Esophagus muscularis mucosa (tissue), 4 donors: ENCODE measurements around the gene HOXA7. TPM values are rescaled to one million over a fixed set of nuclear protein-coding genes. Genes with fewer than 3 reads are reported as not detected.
A peak's percentile ranks its signal among the peaks of the same experiment; 100 is the strongest.

ENCODE experiments used
- DNase-seq: peaks from one replicate; pipeline ENCODE4 v3.0.0-alpha.2; 2017; ENCODE audit errors: extremely low spot score
- H3K27ac ChIP-seq, 4 donors: fragments of 200-600 bp; sonication (generic); replicated peaks in 1 of 4; 1 replicate in 3 of 4; 2 replicates in 1 of 4; pipeline ENCODE4 v1.5.1; 2016 to 2019; ENCODE audit warnings: mild to moderate bottlenecking in 1 of 4
- H3K27me3 ChIP-seq, 4 donors: fragments of 200-600 bp; sonication (generic); one replicate each; pipeline versions ENCODE4 v1.5.1 to v1.6.0; 2016 to 2019
- H3K36me3 ChIP-seq, 4 donors: fragments of 200-600 bp; sonication (generic); one replicate each; pipeline ENCODE4 v1.5.1; 2016 to 2019
- H3K4me1 ChIP-seq, 4 donors: fragments of 200-600 bp; sonication (generic); one replicate each; pipeline ENCODE4 v1.5.1; 2016 to 2019
- H3K4me3 ChIP-seq, 4 donors: fragments of 200-600 bp; sonication (generic); 1 replicate in 2 of 4; 2 replicates in 2 of 4; pipeline ENCODE4 v1.5.1; 2016 to 2019; ENCODE audit warnings: mild to moderate bottlenecking in 4 of 4, moderate library complexity in 1 of 4
- H3K9me3 ChIP-seq, 4 donors: fragments of 200-600 bp; sonication (generic); 1 replicate in 3 of 4; 2 replicates in 1 of 4; pipeline ENCODE4 v1.5.1; 2016 to 2019
- CTCF ChIP-seq, 3 experiments: fragments of 200-600 bp in 2 of 3; fragments of 450-650 bp in 1 of 3; sonication (generic) in 2 of 3; IDR thresholded peaks; one replicate each; pipeline ENCODE4 v1.5.1; 2017 to 2019; ENCODE audit warnings: antibody characterized with exemption in 3 of 3, mild to moderate bottlenecking in 2 of 3, moderate library complexity in 1 of 3
- EP300 ChIP-seq: sonication (generic); formaldehyde crosslinking; IDR thresholded peaks from one replicate; pipeline ENCODE4 v1.6.1; 2017; ENCODE audit warnings: antibody characterized with exemption
- POLR2A ChIP-seq: fragments of 450-650 bp; IDR thresholded peaks from one replicate; pipeline ENCODE4 v1.6.1; 2017; ENCODE audit warnings: antibody characterized with exemption, moderate library complexity, mild to moderate bottlenecking, low read depth
- POLR2AphosphoS5 ChIP-seq, 2 donors: sonication (generic); formaldehyde crosslinking; IDR thresholded peaks; one replicate each; pipeline ENCODE4 v1.6.1; 2017; ENCODE audit warnings: antibody characterized with exemption in 2 of 2
- WGBS: methylation state at CpG from one replicate; pipeline ENCODE4 v1.1.5; 2018; 5-methylcytosine and 5-hydroxymethylcytosine counted together
- intact Hi-C: fragments of 100-400 bp; cut with DNase I; formaldehyde crosslinking; loops from one replicate; pipeline ENCODE4 v1.15.1; 2023
- total RNA-seq, 4 donors: library from RNA; depleted of rRNA; stranded (reverse); fragments of >200 nt; gene quantifications; one replicate each; pipeline versions ENCODE4 v1.1.0 to v1.2.1, GENCODE V29; 2016

HOXA7 gene
- total RNA-seq, 4 donors from 2014 or later = 0.33 to 1.7 (median 0.49) TPM

GRCh38 chr7:27203365-27203953 is 47.0 kb upstream of the HOXA7 start:
- peaks cover 19 to 100% (median 73%) of the 10 kb centered on the region in 4 donors for H3K27me3 ChIP-seq
- H3K36me3 ChIP-seq = no peaks in the 10 kb centered on the region
- DNase-seq = no peak
- H3K4me1 ChIP-seq = peaks cover 25 to 58% (median 49%) of the 10 kb centered on the region in 4 donors
- TF ChIP-seq EP300 (no peak), CTCF (IDR thresholded peaks at IDR 0.05) (no peak), POLR2A (no peak), POLR2AphosphoS5 (IDR thresholded peaks at IDR 0.05) (no peak)
- H3K4me3 ChIP-seq = no peak overlapping the region
- 21% methylated on average over 10 of the region's 10 CpGs for WGBS
- H3K27ac ChIP-seq = no peak overlapping the region
- no peaks in the 10 kb centered on the region for H3K9me3 ChIP-seq
- intact Hi-C loops = loop anchor here (10.0 kb wide), 1 partner anchor 581 kb away; no protein-coding TSS in a partner anchor

- peaks cover 20 to 100% (median 77%) of the 10 kb centered on the region in 4 donors for H3K27me3 ChIP-seq
- no peaks in the 10 kb centered on the region for H3K36me3 ChIP-seq
- H3K9me3 ChIP-seq = no peaks in the 10 kb centered on the region
- H3K4me1 ChIP-seq = peaks cover 25 to 62% (median 52%) of the 10 kb centered on the region in 4 donors
- H3K27ac ChIP-seq = no peak overlapping the region
- no peak overlapping the region for H3K4me3 ChIP-seq
- intact Hi-C loops = loop anchor here (10.0 kb wide), 1 partner anchor 582 kb away; no protein-coding TSS in a partner anchor
- 17% methylated on average over 3 of the region's 3 CpGs for WGBS
- DNase-seq = no peak
- TF ChIP-seq EP300 (no peak), CTCF (IDR thresholded peaks at IDR 0.05) (no peak), POLR2A (no peak), POLR2AphosphoS5 (IDR thresholded peaks at IDR 0.05) (no peak)
Measured at GRCh38 chr7:27202862-27203134, 46.3 kb upstream of the HOXA7 start.

GRCh38 chr7:27202018-27202861 is 45.8 kb upstream of the HOXA7 start:
- Histone ChIP-seq H3K36me3 (no peaks in the 10 kb centered on the region), H3K9me3 (no peaks in the 10 kb centered on the region), H3K27me3 (peaks cover 20 to 100% (median 82%) of the 10 kb centered on the region in 4 donors), H3K27ac (no peak overlapping the region), H3K4me3 (no peak overlapping the region), H3K4me1 (peaks cover 25 to 62% (median 52%) of the 10 kb centered on the region in 4 donors)
- intact Hi-C loops = loop anchor here (10.0 kb wide), 1 partner anchor 583 kb away; no protein-coding TSS in a partner anchor
- no peak for TF ChIP-seq POLR2A
- no peak for TF ChIP-seq EP300
- TF ChIP-seq POLR2AphosphoS5 (IDR thresholded peaks at IDR 0.05) = no peak
- TF ChIP-seq CTCF (IDR thresholded peaks at IDR 0.05) = no peak
- WGBS = 19% methylated on average over 29 of the region's 30 CpGs
- DNase-seq = no peak

GRCh38 chr7:27201580-27202017 is 45.1 kb upstream of the HOXA7 start:
- H3K27ac ChIP-seq = no peak overlapping the region

More at GRCh38 chr7:27201580-27202017, 45.1 kb upstream of the HOXA7 start:
- Histone ChIP-seq H3K27me3 (peaks cover 20 to 100% (median 88%) of the 10 kb centered on the region in 4 donors), H3K4me1 (peaks cover 25 to 62% (median 52%) of the 10 kb centered on the region in 4 donors), H3K36me3 (no peaks in the 10 kb centered on the region), H3K9me3 (no peaks in the 10 kb centered on the region), H3K4me3 (peak overlapping the region in 2 of 4 donors; percentile 0 to 19)
- TF ChIP-seq POLR2AphosphoS5 (IDR thresholded peaks at IDR 0.05) (no peak), EP300 (no peak), CTCF (IDR thresholded peaks at IDR 0.05) (no peak)
- intact Hi-C loops = loop anchor here (10.0 kb wide), 1 partner anchor 583 kb away; no protein-coding TSS in a partner anchor
- DNase-seq = no peak
- WGBS = 26% methylated on average over 4 of the region's 4 CpGs
